Measurements from ENCODE around the gene ALOX15. TPM values are rescaled to one million over a fixed set of nuclear protein-coding genes. Genes with fewer than 3 reads are reported as not detected.
"Not testable (repeated sequence)": the region's sequence is repeated elsewhere in the genome, so short reads cannot be mapped to it uniquely, and the experiment has no call there.

The ALOX15 gene
- total and polyA plus RNA-seq, 10 of the 15 experiments (the other 5 are each of a cell fraction or from before 2014, with no cell fraction given): 0.05 to 1.0 (median 0.24) TPM

DNA sequence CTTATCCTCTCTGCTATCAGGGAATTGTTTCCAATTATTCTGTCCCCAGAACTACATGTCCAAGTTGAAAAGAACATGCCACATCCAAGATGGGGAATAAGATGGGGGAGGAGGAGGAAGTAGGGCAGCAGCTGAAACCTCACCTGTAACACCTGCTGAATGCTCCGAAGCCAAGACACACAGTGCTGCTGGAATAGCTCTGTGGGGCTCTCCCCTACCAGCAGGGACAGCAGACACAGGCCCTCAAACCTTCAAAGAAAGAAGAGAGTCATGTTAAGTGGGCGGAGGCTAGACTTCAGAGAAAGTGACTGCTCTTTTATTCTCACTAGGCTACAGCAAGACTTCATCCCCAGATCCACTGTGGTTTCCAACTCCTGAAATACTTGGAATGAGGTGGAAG, 49.3 kb upstream of the ALOX15 start:
- ChIA-PET POLR2A (interaction anchor here (1.1 to 1.3 kb wide), 2 partner anchors 13 to 248 kb away, joined by 3 to 4 read pairs; partner anchors contain the start of genes PELP1 and SLC25A11), CTCF (interaction anchor here (1.2 to 2.5 kb wide), 2 partner anchors 123 to 199 kb away, joined by 3 to 8 read pairs; no protein-coding TSS in a partner anchor), SMC1A (ENCODE audit: uncharacterized antibody, unreplicated experiment) (interaction anchor here (0.7 kb wide), 1 partner anchor 124 kb away, joined by 3 read pairs; no protein-coding TSS in a partner anchor), RAD21 (ENCODE audit: unreplicated experiment) (no interaction called here)
- no TSS peak for BruUV-seq (replicated peaks)
- H3K27ac ChIP-seq (ENCODE audit: control insufficient read depth, insufficient read depth): no peak overlapping the region
- in situ Hi-C loops (cut with MboI) (no loop called here), intact Hi-C loops (cut with micrococcal nuclease; ENCODE audit: unreplicated experiment) (no loop called here)
- no peak for TF ChIP-seq CHD1 (IDR thresholded peaks at IDR 0.05; ENCODE audit: low read depth, low read length)
- no peak for TF ChIP-seq BHLHE40 (IDR thresholded peaks at IDR 0.05; ENCODE audit: borderline replicate concordance in 1 of 2, low read depth in 2 of 2, low read length in 1 of 2)
- no peak for TF ChIP-seq ESRRA (IDR thresholded peaks at IDR 0.05; ENCODE audit: low read length)
- no peak for TF ChIP-seq NFXL1 (IDR thresholded peaks at IDR 0.05; ENCODE audit: borderline replicate concordance)
- TF ChIP-seq STAT1 (conservative IDR thresholded peaks at IDR 0.05): no peak
- TF ChIP-seq KDM1A (IDR thresholded peaks at IDR 0.05; ENCODE audit: borderline replicate concordance): no peak
- TF ChIP-seq, protein P1, sequence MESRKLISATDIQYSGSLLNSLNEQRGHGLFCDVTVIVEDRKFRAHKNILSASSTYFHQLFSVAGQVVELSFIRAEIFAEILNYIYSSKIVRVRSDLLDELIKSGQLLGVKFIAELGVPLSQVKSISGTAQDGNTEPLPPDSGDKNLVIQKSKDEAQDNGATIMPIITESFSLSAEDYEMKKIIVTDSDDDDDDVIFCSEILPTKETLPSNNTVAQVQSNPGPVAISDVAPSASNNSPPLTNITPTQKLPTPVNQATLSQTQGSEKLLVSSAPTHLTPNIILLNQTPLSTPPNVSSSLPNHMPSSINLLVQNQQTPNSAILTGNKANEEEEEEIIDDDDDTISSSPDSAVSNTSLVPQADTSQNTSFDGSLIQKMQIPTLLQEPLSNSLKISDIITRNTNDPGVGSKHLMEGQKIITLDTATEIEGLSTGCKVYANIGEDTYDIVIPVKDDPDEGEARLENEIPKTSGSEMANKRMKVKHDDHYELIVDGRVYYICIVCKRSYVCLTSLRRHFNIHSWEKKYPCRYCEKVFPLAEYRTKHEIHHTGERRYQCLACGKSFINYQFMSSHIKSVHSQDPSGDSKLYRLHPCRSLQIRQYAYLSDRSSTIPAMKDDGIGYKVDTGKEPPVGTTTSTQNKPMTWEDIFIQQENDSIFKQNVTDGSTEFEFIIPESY (IDR thresholded peaks at IDR 0.05): no peak
- no peak for TF ChIP-seq LARP7 (IDR thresholded peaks at IDR 0.05)
- no peak for TF ChIP-seq YBX1 (IDR thresholded peaks at IDR 0.05)
- no peaks in the 10 kb centered on the region for H3K9me3 ChIP-seq (replicated peaks; ENCODE audit: control insufficient read depth, insufficient read depth, low read length)
- no peak overlapping the region for H3K4me3 ChIP-seq
- ATAC-seq (no peak), FAIRE-seq (no peak), DNase-seq (ENCODE audit: low read depth, low spot score) (no peak)
- H3K36me3 ChIP-seq (ENCODE audit: control insufficient read depth in 2 of 2, insufficient read depth in 2 of 2, low read length in 1 of 2): peaks cover 2 to 7% of the 10 kb centered on the region in 2 experiments; a peak in 3 of 4 replicates
- H3K4me1 ChIP-seq (ENCODE audit: control insufficient read depth, insufficient read depth, low read length): peaks cover 5% of the 10 kb centered on the region; the same call in 1 of the 2 replicates
- no peaks in the 10 kb centered on the region for H3K27me3 ChIP-seq (replicated peaks in 1 of 2; ENCODE audit: control insufficient read depth in 2 of 2, insufficient read depth in 2 of 2, low read length in 1 of 2)
- no peak overlapping the region for H3K4me2 ChIP-seq (ENCODE audit: control insufficient read depth, insufficient read depth)
- H3K9ac ChIP-seq (ENCODE audit: control insufficient read depth, insufficient read depth, low read length): no peak overlapping the region
- H3K79me2 ChIP-seq (ENCODE audit: control insufficient read depth, insufficient read depth, low read length): peaks cover 12% of the 10 kb centered on the region
- no peak overlapping the region for H2AFZ ChIP-seq (ENCODE audit: control insufficient read depth, low read depth, low read length)
- WGBS (ENCODE audit: insufficient coverage, insufficient replicate concordance, low lambda C conversion rate, missing lambda C conversion rate): 100% methylated on average over 2 of the region's 2 CpGs
- H4K20me1 ChIP-seq (ENCODE audit: control insufficient read depth, insufficient read depth): no peaks in the 10 kb centered on the region

DNA sequence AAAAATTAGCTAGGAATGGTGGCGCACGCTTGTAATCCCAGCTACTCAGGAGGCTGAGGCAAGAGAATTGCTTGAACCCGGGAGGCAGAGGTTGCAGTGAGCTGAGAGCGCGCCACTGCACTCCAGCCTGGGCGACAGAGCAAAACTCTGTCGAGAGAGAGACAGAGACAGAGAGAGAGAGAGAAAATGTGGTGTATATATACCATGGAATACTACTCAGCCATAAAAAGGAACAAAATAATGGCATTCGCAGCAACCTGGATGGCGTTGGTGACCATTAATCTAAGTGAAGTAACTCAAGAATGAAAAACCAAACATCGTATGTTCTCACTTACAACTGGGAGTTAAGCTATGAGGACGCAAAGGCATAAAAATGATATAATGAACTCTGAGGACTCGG, 48.4 kb upstream of the ALOX15 start:
- ATAC-seq; in situ Hi-C loops (cut with MboI); intact Hi-C loops (cut with micrococcal nuclease; ENCODE audit: unreplicated experiment); BruUV-seq (replicated peaks); H3K4me3 ChIP-seq; H3K9ac ChIP-seq (ENCODE audit: control insufficient read depth, insufficient read depth, low read length); H3K4me1 ChIP-seq (ENCODE audit: control insufficient read depth, insufficient read depth, low read length); H3K4me2 ChIP-seq (ENCODE audit: control insufficient read depth, insufficient read depth); H3K79me2 ChIP-seq (ENCODE audit: control insufficient read depth, insufficient read depth, low read length); H3K27me3 ChIP-seq (replicated peaks in 1 of 2; ENCODE audit: control insufficient read depth in 2 of 2, insufficient read depth in 2 of 2, low read length in 1 of 2); SMC1A ChIA-PET (ENCODE audit: uncharacterized antibody, unreplicated experiment); H4K20me1 ChIP-seq (ENCODE audit: control insufficient read depth, insufficient read depth); H3K36me3 ChIP-seq (ENCODE audit: control insufficient read depth in 2 of 2, insufficient read depth in 2 of 2, low read length in 1 of 2); H2AFZ ChIP-seq (ENCODE audit: control insufficient read depth, low read depth, low read length); H3K9me3 ChIP-seq (replicated peaks; ENCODE audit: control insufficient read depth, insufficient read depth, low read length); DNase-seq (ENCODE audit: low read depth, low spot score); H3K27ac ChIP-seq (ENCODE audit: control insufficient read depth, insufficient read depth); RAD21 ChIA-PET (ENCODE audit: unreplicated experiment); POLR2A ChIA-PET; FAIRE-seq: not testable (repeated sequence)
- CTCF ChIA-PET: interaction anchor here (1.2 to 2.5 kb wide), 2 partner anchors 123 to 200 kb away, joined by 3 to 8 read pairs; no protein-coding TSS in a partner anchor
- 90% methylated on average over 12 of the region's 12 CpGs for WGBS (ENCODE audit: insufficient coverage, insufficient replicate concordance, low lambda C conversion rate, missing lambda C conversion rate)

DNA sequence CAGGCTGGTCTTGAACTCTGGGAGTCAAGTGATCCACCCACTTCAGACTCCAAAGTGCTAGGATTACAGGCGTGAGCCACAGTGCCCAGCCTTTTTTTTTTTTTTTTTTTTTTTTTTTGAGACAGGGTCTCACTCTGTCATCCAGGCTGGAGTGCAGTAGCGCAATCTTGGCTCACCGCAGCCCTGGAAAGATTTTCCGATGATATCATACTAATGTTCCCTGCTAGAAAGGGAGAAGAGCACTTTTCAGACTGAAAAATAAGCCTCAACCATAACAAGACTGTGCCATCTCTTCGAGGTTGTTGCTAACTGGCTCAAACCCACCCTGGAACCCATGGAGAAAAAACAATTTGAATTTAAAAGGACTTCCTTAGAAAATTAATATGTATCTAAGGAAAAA, 42.3 kb upstream of the ALOX15 start:
- BruUV-seq (replicated peaks); RAD21 ChIA-PET (ENCODE audit: unreplicated experiment); CTCF ChIA-PET; ATAC-seq; DNase-seq (ENCODE audit: low read depth, low spot score); H3K9ac ChIP-seq (ENCODE audit: control insufficient read depth, insufficient read depth, low read length); H2AFZ ChIP-seq (ENCODE audit: control insufficient read depth, low read depth, low read length); H3K27ac ChIP-seq (ENCODE audit: control insufficient read depth, insufficient read depth); H3K79me2 ChIP-seq (ENCODE audit: control insufficient read depth, insufficient read depth, low read length); FAIRE-seq; H3K4me2 ChIP-seq (ENCODE audit: control insufficient read depth, insufficient read depth); intact Hi-C loops (cut with micrococcal nuclease; ENCODE audit: unreplicated experiment); H3K4me3 ChIP-seq; H3K4me1 ChIP-seq (ENCODE audit: control insufficient read depth, insufficient read depth, low read length); H3K9me3 ChIP-seq (replicated peaks; ENCODE audit: control insufficient read depth, insufficient read depth, low read length); H3K27me3 ChIP-seq (replicated peaks in 1 of 2; ENCODE audit: control insufficient read depth in 2 of 2, insufficient read depth in 2 of 2, low read length in 1 of 2); H4K20me1 ChIP-seq (ENCODE audit: control insufficient read depth, insufficient read depth); in situ Hi-C loops (cut with MboI): not testable (repeated sequence)
- SMC1A ChIA-PET (ENCODE audit: uncharacterized antibody, unreplicated experiment): interaction anchor here (0.6 kb wide), 1 partner anchor 95 kb away, joined by 3 read pairs; no protein-coding TSS in a partner anchor
- H3K36me3 ChIP-seq (ENCODE audit: control insufficient read depth in 2 of 2, insufficient read depth in 2 of 2, low read length in 1 of 2): peaks cover 7 to 22% of the 10 kb centered on the region in 2 experiments
- POLR2A ChIA-PET: interaction anchor here (0.6 kb wide), 1 partner anchor 32 kb away, joined by 3 read pairs; no protein-coding TSS in a partner anchor
- 100% methylated on average over 3 of the region's 5 CpGs for WGBS (ENCODE audit: insufficient coverage, insufficient replicate concordance, low lambda C conversion rate, missing lambda C conversion rate)
